SW 1271 (cell line): ENCODE results near the gene KLHL40.

Source experiments
- DNase-seq, 2 experiments: peaks; one replicate each; lab custom pipeline; 2025; lab: John Stamatoyannopoulos, UW

KLHL40 gene

GRCh38 chr3:42656680-42657610 is 28.4 kb upstream of the KLHL40 start:
- DNase-seq = no peak

GRCh38 chr3:42657675-42658074 is 27.7 kb upstream of the KLHL40 start:
- DNase-seq = no peak

- DNase-seq = no peak
Measured at GRCh38 chr3:42658091-42658770, 27.1 kb upstream of the KLHL40 start.

- DNase-seq = no peak
Measured at GRCh38 chr3:42658771-42659390, 26.5 kb upstream of the KLHL40 start.

GRCh38 chr3:42659451-42660130 is 25.7 kb upstream of the KLHL40 start:
- DNase-seq = no peak

- DNase-seq = no peak
Measured at GRCh38 chr3:42660131-42660715, 25.1 kb upstream of the KLHL40 start.

GRCh38 chr3:42660898-42661297 is 24.4 kb upstream of the KLHL40 start:
- DNase-seq = peak in 1 of 2 experiments; percentile 36

- DNase-seq = no peak
Measured at GRCh38 chr3:42661593-42662022, 23.7 kb upstream of the KLHL40 start.

- no peak for DNase-seq
Measured at GRCh38 chr3:42662037-42662812, 23.1 kb upstream of the KLHL40 start.

GRCh38 chr3:42662813-42663535 is 22.4 kb upstream of the KLHL40 start:
- DNase-seq = no peak

- DNase-seq = no peak
Measured at GRCh38 chr3:42663581-42664437, 21.5 kb upstream of the KLHL40 start.

GRCh38 chr3:42664438-42664803 is 20.9 kb upstream of the KLHL40 start:
- no peak for DNase-seq

GRCh38 chr3:42665050-42665878 is 20.1 kb upstream of the KLHL40 start:
- no peak for DNase-seq

- DNase-seq = no peak
Measured at GRCh38 chr3:42666022-42666421, 19.3 kb upstream of the KLHL40 start.

- no peak for DNase-seq
Measured at GRCh38 chr3:42666577-42666998, 18.7 kb upstream of the KLHL40 start.

- DNase-seq = no peak
Measured at GRCh38 chr3:42667096-42667522, 18.2 kb upstream of the KLHL40 start.

- no peak for DNase-seq
Measured at GRCh38 chr3:42667523-42668412, 17.6 kb upstream of the KLHL40 start.
